Right lobe of liver (tissue), 6 donors: Measurements from ENCODE around the gene TNFRSF19. TPM values are rescaled to one million over a fixed set of nuclear protein-coding genes. Genes with fewer than 3 reads are reported as not detected.

Source experiments
- ATAC-seq, 4 donors: fragments of 200-7000 bp; cut with Tn5 transposase; one replicate each; pipeline ENCODE4 v1.9.1; 2020; ENCODE audit warnings: mild to moderate bottlenecking in 4 of 4, moderate library complexity in 4 of 4
- DNase-seq, 3 donors: peaks; one replicate each; pipeline ENCODE4 v3.0.0-alpha.2; 2020
- H3K27ac ChIP-seq, 3 donors: fragments of 200-600 bp; one replicate each; pipeline ENCODE4 v1.8.0; 2022
- H3K27me3 ChIP-seq, 2 donors: fragments of 200-600 bp; one replicate each; pipeline ENCODE4 v1.8.0; 2022
- H3K36me3 ChIP-seq, 4 donors: fragments of 200-600 bp; sonication (generic) in 1 of 4; one replicate each; pipeline versions ENCODE4 v1.5.1 to v1.8.0; 2017 to 2022; ENCODE audit warnings: control low read depth in 1 of 4
- H3K4me1 ChIP-seq, 4 donors: fragments of 200-600 bp; sonication (generic) in 1 of 4; one replicate each; pipeline versions ENCODE4 v1.5.1 to v1.8.0; 2017 to 2022; ENCODE audit warnings: control low read depth in 1 of 4
- H3K4me3 ChIP-seq, 3 donors: fragments of 200-600 bp; one replicate each; pipeline ENCODE4 v1.8.0; 2022
- H3K9me3 ChIP-seq, 4 donors: fragments of 200-600 bp; sonication (generic) in 1 of 4; one replicate each; pipeline versions ENCODE4 v1.5.1 to v1.8.0; 2017 to 2022; ENCODE audit warnings: control low read depth in 1 of 4
- POLR2A ChIP-seq: fragments of 450-650 bp; IDR thresholded peaks from one replicate; pipeline ENCODE4 v1.6.1; 2017; ENCODE audit warnings: antibody characterized with exemption, mild to moderate bottlenecking
- WGBS: methylation state at CpG from one replicate; pipeline ENCODE4 v1.1.6; 2018; ENCODE audit warnings: low coverage, low lambda C conversion rate; ENCODE audit not compliant: insufficient coverage; ENCODE audit errors: missing lambda C conversion rate; 5-methylcytosine and 5-hydroxymethylcytosine counted together
- intact Hi-C, 2 donors: fragments of 100-400 bp; cut with DNase I; formaldehyde crosslinking; loops; one replicate each; pipeline versions ENCODE4 v1.11.2 to v1.14.1; 2022
- total RNA-seq, 6 experiments: library from RNA; depleted of rRNA in 2 of 6; stranded (reverse); fragments of >200 nt in 2 of 6; fragmentation: NEBNext Ultra II Directional in 3 of 6; extraction: Animal tissue kit (Norgen Biotek cat#: 25700) in 3 of 6; gene quantifications; one replicate each; pipeline versions ENCODE4 v1.1.0 to v1.2.4, GENCODE V29; 2016 to 2023
- TF ChIP-seq, protein P1 (sequence below), 4 donors: fragments of 200-600 bp in 3 of 4; fragments of 450-650 bp in 1 of 4; IDR thresholded peaks; one replicate each; pipeline versions ENCODE4 v1.5.1 to v1.8.0; 2016 to 2022; ENCODE audit warnings: antibody characterized with exemption in 4 of 4, mild to moderate bottlenecking in 2 of 4
- donor health status: DM: no; HTN: yes; CAD: no.
- donor health status: DM: no; HTN: no; CAD: no.
- donor health status: DM: no; HTN: no; CAD: no.
- donor health status: DM: no; HTN: yes; CAD: no.
- donor health status: DM: no; HTN: yes; CAD: no.

Gene TNFRSF19
- total RNA-seq, 6 experiments from 2014 or later, result 0.06 to 0.37 (median 0.29) TPM; not detected in 1

DNA sequence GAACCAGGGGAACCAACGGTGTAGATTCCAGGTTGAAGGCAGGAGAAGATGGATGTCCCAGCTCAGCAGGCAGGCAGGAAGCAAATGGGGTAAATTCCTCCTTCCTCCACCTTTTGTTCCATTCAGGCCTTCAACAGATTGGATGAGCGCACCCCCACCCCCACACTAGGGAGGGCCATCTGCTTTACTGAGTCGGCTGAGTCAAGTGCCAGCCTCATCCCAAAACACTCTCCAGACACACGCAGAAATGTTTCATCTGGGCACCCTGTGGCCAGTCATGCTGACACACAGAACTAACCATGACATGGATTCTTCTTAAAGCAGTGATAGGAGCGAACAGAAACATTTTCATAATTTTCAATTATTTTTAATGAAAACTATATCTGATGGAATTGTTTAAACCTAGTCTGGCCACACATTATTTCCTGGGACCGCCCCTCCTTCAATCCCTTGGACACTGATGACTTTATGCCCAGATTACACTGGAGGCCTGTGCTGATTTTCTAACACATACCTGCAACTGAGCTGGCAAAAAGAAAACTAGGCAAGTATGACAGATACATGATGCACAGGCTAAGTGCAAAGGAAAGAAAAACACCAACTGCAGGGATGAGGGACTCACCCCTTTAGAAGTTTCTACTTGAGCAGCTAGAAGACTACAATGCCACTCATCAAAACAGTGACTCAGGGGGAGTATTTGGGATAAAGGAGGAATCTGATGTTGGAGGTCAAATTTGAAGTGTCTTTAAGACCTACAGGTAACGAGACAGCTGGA, 154.2 kb downstream of the TNFRSF19 start:
- ATAC-seq (no peak), DNase-seq (no peak)
- intact Hi-C loops, result no loop called here
- H3K27me3 ChIP-seq, result no peaks in the 10 kb centered on the region
- H3K4me1 ChIP-seq, result no peaks in the 10 kb centered on the region
- WGBS, result 85% methylated on average over 4 of the region's 7 CpGs
- H3K4me3 ChIP-seq, result no peak overlapping the region
- TF ChIP-seq, protein P1, sequence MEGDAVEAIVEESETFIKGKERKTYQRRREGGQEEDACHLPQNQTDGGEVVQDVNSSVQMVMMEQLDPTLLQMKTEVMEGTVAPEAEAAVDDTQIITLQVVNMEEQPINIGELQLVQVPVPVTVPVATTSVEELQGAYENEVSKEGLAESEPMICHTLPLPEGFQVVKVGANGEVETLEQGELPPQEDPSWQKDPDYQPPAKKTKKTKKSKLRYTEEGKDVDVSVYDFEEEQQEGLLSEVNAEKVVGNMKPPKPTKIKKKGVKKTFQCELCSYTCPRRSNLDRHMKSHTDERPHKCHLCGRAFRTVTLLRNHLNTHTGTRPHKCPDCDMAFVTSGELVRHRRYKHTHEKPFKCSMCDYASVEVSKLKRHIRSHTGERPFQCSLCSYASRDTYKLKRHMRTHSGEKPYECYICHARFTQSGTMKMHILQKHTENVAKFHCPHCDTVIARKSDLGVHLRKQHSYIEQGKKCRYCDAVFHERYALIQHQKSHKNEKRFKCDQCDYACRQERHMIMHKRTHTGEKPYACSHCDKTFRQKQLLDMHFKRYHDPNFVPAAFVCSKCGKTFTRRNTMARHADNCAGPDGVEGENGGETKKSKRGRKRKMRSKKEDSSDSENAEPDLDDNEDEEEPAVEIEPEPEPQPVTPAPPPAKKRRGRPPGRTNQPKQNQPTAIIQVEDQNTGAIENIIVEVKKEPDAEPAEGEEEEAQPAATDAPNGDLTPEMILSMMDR (IDR thresholded peaks at IDR 0.05), result no peak
- no peak for TF ChIP-seq POLR2A
- H3K36me3 ChIP-seq, result no peaks in the 10 kb centered on the region
- no peak overlapping the region for H3K27ac ChIP-seq
- H3K9me3 ChIP-seq, result no peaks in the 10 kb centered on the region

Other genes starting within 250 kb of the TNFRSF19 start
- 1 to 10 TPM; 1.5 to 5.9 (median 3.3) TPM for gene SACS, start 136.7 kb upstream of the TNFRSF19 start, total RNA-seq